ENCODE data around the gene JMJD1C. TPM values are rescaled to one million over a fixed set of nuclear protein-coding genes. Genes with fewer than 3 reads are reported as not detected.

Gene JMJD1C
- total RNA-seq, 1 experiment from 2014 or later = 180 TPM

GRCh38 chr10:63430999-63431356 is 34.8 kb downstream of the JMJD1C start (continued):
- TF ChIP-seq, protein P1, sequence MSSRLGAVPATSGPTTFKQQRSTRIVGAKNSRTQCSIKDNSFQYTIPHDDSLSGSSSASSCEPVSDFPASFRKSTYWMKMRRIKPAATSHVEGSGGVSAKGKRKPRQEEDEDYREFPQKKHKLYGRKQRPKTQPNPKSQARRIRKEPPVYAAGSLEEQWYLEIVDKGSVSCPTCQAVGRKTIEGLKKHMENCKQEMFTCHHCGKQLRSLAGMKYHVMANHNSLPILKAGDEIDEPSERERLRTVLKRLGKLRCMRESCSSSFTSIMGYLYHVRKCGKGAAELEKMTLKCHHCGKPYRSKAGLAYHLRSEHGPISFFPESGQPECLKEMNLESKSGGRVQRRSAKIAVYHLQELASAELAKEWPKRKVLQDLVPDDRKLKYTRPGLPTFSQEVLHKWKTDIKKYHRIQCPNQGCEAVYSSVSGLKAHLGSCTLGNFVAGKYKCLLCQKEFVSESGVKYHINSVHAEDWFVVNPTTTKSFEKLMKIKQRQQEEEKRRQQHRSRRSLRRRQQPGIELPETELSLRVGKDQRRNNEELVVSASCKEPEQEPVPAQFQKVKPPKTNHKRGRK (CRISPR knock-in tag; IDR thresholded peaks at IDR 0.05; ENCODE audit: borderline replicate concordance) = no peak
- TF ChIP-seq E2F5 (CRISPR knock-in tag; IDR thresholded peaks at IDR 0.05) = no peak

DNA sequence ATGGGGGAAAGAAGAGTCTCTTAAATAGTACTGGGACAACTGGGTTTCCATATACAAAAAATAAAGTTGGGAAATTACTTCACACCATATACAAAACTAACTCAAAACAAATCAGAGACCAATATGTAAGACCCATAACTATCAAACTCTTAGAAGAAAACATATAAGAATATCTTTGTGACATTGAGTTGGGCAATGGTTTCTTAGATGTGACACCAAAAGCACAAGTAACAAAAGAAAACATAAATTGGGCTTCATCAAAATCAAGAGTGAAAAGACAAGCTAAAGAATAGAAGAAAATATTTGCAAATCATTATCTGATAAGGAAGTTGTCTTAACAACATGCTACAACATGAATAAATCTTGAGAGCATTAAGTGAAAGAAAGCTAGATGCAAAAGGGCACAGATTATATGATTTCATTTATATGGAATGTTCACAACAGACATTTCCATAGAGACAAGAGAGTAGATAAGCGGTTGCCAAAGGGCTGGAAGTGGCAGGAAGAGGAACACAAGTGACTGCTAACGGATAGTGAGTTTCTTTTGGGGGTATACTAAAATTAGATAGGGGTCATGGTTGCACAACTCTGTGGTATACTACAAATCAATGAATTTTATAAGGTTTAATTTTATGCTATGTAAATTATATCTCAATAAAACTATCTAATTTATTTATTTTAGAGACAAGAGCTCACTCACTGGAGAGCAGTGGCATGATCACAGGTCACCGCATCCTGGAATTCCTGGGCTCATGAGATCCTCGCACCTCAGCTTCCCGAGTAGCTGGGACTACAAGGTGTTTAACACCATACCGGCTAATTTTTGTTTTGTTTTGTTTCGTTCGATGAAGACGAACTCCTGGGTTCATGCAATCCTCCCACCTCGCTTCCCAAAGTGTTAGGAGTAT is 35.4 kb downstream of the JMJD1C start:
- ChIA-PET POLR2A (interaction anchor here (0.5 kb wide), 2 partner anchors 136 to 207 kb away, joined by 3 to 5 read pairs; no protein-coding TSS in a partner anchor), CTCF (interaction anchor here (0.8 kb wide), 1 partner anchor 290 kb away, joined by 4 read pairs; no protein-coding TSS in a partner anchor)
- Mint-ChIP-seq H3K27ac (peak overlapping the region; percentile 12; the same call in 1 of the 2 replicates), H3K36me3 (peaks cover 3% of the 10 kb centered on the region; the same call in 1 of the 2 replicates), H3K4me1 (peaks cover 57% of the 10 kb centered on the region), H3K4me3 (no peak overlapping the region), H3K9me3 (no peaks in the 10 kb centered on the region), H3K27me3 (ENCODE audit: low read depth) (no peaks in the 10 kb centered on the region)
- TF ChIP-seq ZNF281 (CRISPR knock-in tag; IDR thresholded peaks at IDR 0.05) = no peak
- ATAC-seq = no peak
- no peak for DNase-seq (ENCODE audit: low spot score)

DNA sequence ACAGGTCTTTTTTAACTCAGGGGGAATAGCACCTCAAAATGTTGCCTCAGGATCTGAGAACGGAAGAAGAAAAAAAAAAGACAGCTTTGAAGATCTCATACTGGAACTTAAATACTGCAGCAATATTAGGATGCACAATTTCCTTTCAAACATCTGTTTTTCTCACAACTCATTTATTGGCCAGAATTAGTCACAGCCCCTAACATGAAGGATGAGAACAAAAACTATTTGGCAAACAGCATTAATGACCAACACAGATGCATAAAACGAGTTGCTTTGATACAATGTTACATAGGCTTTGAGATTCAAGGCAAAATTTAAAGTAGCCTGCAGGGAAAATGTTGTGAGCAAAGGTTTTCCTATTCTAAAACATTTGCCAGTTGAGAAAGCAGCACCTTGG is 36.5 kb downstream of the JMJD1C start:
- DNase-seq (ENCODE audit: low spot score) (no peak), ATAC-seq (no peak)
- Mint-ChIP-seq H3K9me3 (no peaks in the 10 kb centered on the region), H3K27me3 (ENCODE audit: low read depth) (no peaks in the 10 kb centered on the region), H3K4me3 (no peak overlapping the region), H3K4me1 (peaks cover 47% of the 10 kb centered on the region), H3K36me3 (peaks cover 3% of the 10 kb centered on the region; the same call in 1 of the 2 replicates), H3K27ac (peak overlapping the region; percentile 29)
- ChIA-PET CTCF (no interaction called here), POLR2A (no interaction called here)
- TF ChIP-seq CBFB (CRISPR knock-in tag; IDR thresholded peaks at IDR 0.05; ENCODE audit: low read depth) (no peak), HMGXB4 (CRISPR knock-in tag; IDR thresholded peaks at IDR 0.05) (no peak), ZMAT4 (CRISPR knock-in tag; IDR thresholded peaks at IDR 0.05) (no peak), ATF2 (CRISPR knock-in tag; IDR thresholded peaks at IDR 0.05; ENCODE audit: borderline replicate concordance, low read depth) (no peak), ZNF232 (CRISPR knock-in tag; IDR thresholded peaks at IDR 0.05) (no peak), GABPB1 (CRISPR knock-in tag; IDR thresholded peaks at IDR 0.05) (no peak), ZNF423 (CRISPR knock-in tag; IDR thresholded peaks at IDR 0.05) (no peak), TP53 (CRISPR knock-in tag; IDR thresholded peaks at IDR 0.05) (no peak), ZNF281 (CRISPR knock-in tag; IDR thresholded peaks at IDR 0.05) (no peak), CREM (CRISPR knock-in tag; IDR thresholded peaks at IDR 0.05) (no peak), USF2 (CRISPR knock-in tag; IDR thresholded peaks at IDR 0.05) (no peak), MLX (CRISPR knock-in tag; IDR thresholded peaks at IDR 0.05) (no peak)
- TF ChIP-seq, protein P1 (CRISPR knock-in tag; IDR thresholded peaks at IDR 0.05; ENCODE audit: borderline replicate concordance) = no peak
